Measurements from ENCODE around the gene ASXL2.
"Not testable (repeated sequence)": the region's sequence is repeated elsewhere in the genome, so short reads cannot be mapped to it uniquely, and the experiment has no call there.

Gene ASXL2

DNA sequence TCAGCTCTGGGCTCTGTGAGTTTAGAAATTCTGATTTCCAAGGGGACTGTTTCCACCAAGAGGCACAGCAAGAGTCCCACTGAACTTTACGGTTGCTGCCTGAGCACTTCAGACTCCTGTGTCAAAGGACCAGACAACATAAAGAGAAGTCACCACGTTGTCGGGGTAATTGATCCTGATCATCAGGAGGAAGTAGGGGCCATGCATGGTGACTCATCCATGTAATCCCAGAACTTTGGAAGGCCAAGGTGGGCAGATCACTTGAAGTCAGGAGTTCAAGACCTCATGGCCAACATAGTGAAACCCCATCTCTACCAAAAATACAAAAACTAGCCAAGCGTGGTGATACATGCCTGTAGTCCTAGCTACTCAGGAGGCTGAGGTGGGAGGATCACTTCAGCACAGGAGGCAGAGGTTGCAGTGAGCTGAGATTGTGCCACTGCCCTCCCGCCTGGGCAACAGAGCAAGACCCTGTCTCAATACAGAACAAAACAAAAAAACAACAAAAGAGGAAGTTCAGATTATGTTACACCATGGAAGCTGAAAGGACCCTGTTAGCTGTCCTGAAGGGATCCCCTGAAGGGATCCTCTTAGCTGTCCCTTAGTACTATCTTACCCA, 9.4 kb upstream of the ASXL2 start:
- no peak for DNase-seq

DNA sequence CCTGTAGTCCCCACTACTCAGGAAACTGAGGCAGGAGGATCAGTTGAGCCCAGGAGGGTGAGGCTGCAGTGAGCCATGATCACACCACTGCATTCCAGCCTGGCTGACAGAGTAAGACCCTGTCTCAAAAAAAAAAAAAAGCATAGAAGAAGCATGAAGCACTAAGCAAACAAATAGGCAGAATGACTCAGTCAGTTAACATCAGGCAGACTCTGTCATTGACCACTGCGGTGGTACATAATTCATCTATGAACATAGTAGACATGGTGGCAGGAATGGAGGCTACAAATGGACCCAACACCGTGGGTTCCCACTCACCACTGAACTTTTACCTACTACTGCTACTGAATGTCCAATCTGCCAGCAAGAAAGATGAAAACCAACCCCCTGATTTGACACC, 7.6 kb upstream of the ASXL2 start:
- no peak for DNase-seq

DNA sequence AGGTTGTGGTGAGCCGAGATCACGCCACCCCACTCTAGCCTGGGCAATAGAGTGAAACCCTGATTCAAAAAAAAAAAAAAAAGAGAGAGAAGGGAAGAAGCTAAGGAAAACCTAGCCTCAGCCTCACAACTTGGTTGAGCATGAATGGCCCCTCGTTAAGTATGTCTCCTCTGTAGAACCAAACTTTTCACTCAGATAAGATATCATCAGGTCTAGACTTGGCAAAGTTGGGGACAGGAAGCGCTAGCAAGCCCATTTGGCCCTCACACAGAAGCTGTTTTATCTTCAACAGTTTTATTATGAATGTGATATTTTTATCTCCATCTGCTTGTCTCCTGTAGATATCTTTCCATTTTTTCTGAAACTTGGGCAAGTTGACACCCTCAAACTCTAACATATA, 3.5 kb upstream of the ASXL2 start:
- DNase-seq = no peak

DNA sequence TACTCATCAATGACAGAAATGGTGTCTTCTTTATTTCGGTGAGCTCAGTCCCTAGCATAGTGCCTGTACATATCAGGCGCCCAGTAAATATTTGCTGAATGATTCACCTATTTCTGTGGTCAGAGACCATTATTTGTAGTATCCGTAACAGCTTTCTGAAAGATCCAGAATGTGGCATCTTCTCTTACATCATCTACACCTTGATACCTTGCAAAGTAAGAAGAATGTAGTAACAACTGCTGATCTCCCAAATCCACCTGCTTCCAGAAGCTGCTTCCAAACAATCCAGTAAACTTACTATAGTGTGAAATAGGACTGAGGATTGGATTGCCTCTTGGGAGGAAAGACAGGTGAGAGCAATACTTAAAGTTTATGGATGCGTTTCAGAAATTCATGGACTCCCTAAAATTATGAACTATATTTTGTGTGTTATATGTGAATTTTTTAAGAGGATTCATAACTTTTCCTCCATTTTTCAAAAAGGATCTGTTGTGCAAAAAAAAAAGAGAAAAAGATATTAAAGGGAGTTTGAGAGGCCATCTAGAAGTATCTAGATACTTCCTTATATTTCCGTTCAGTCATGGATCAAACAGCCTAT, 945 bp upstream of the ASXL2 start:
- no peak for DNase-seq

DNA sequence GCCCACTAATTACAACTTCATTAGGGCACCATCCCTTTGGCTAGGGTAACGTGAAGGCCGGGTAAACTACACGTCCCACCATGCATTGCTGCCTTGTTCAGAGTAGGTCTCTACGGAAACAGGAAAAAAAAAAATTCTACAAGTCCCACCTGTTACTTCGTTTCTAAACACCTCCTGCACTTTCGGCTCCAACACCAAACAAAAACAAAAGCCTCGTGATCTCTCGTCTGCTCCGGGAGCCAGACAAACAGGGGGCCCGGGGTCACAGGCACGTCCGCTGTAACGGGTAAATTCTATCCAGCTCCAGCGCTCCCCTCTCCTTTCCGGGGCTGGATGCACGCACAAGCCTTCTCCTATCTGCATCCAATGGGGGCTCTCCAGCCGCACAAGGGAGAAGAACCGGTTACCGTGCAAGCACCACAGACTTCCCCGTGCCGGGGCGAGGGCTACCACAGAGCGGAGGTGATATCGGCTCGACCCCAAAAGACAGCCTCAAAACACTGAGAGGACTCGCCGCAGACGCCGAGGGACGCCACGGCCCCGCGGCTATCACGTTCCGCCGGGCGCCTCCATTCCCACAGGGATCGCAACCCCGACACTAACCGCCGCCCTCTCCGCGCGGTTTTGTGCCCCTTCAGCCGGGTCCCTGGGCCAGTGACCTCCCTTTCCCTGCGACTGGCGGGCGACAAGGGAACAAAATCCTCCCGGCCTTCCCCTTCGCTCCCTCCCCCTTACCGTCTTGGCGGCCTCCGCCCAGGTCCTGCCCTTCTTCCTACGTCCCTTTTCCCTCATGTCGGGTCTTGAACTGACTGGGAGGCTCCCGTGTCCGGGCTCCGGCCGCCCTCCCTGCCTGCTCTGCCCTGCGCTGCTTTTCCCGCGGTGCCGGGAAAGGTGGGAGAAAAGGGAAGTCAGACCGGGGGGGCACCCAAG, 591 bp downstream of the ASXL2 start:
- peak; percentile 71 to 72 for DNase-seq

DNA sequence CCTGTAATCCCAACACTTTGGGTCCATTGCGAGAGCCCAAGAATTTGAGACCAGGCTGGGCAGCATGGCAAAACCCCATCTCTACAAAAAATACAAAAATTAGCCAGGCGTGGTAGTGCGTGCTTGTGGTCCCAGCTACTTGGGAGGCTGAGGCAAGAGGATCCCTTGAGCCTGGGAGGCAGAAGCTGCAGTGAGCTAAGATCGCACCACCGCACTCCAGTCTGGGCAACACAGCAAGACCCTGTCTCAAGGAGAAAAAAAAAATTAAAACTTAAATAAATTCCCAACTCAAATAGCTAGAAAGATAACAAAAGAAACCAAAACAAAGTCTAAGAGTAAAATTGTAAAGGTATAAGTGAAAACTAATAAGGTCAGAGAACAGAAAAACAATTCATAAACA, 6.2 kb downstream of the ASXL2 start:
- DNase-seq = no peak

DNA sequence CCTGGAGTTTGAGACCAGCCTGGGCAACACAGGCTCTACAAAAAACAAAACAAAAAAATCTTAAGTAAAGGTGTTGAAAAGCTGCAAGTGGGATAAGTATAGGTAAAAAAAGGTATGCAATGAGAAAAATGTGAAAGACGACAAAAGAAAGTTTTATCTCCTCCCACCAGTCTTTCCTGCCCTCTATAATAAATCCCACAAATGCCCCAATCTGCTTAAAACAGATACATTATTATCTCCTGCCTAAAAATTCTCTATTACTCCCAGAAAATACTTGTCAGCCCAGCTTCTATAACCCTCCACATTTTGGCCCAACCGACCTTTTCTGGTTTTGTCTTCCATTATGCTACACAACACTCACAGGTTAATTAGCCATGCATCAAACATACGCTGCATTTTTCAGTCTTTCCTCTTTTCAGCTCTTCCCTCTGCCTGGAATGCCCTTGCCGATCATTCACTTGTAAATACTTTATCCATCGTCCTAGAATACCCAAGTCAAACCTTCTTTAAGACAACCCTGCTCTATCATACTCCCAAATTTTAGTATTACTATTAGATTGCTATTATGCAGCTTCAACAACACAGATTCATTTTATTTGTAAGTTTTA, 10.8 kb downstream of the ASXL2 start:
- no peak for DNase-seq

DNA sequence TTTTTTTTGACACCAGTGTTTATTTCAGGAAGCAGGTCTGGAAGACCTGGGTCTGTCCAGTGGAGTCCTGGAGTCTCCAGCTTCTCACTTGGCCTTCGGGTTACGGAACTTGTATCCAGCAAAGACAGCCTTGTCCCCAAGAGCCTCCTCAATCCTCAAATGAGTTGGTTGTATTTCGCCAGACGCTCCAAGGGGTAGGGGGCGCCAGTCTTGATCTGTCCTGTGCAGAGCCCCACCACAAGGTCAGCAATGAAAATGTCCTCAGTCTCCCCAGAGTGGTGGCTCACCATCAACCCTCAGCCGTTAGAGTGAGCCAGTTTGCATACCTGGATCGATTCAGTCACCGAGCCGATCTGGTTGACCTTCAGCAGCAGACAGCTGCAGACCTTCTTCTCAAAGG, 21.9 kb downstream of the ASXL2 start:
- no peak for DNase-seq

DNA sequence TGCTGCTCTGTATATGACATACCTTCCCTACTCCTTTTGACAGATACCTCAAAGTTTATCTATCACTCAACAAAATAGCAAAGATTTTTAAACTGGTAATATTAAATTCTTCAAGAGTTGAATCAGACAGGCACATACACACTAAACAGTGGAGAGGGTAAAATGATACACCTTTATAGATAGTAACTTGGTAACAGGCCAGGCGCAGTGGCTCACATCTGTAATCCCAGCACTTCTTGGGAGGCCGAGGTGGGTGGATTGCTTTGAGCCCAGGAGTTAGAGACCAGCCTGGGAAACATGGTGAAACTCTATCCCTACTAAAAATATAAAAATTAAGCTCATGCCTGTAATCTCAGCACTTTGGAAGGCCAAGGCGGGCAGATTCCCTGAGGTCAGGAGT, 23.2 kb downstream of the ASXL2 start:
- DNase-seq = no peak

DNA sequence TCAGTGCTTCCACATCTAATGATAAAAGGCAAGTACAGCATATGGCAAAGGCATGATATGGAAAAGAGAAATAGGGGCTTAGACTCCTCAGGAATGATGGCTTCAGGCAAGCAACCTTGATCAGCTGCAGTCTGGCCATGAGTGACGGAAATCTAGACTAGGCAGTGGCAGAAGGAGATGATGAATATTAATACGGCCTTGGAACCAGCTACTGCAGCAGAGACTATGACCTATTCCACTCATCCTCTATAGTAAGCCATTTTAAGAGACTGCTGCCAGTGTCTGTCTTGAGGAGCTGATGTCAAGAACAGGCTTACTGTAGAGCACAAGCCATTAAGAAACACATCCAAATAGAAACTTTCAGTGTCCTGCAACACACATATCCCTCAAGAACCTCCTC, 23.7 kb downstream of the ASXL2 start:
- no peak for DNase-seq

DNA sequence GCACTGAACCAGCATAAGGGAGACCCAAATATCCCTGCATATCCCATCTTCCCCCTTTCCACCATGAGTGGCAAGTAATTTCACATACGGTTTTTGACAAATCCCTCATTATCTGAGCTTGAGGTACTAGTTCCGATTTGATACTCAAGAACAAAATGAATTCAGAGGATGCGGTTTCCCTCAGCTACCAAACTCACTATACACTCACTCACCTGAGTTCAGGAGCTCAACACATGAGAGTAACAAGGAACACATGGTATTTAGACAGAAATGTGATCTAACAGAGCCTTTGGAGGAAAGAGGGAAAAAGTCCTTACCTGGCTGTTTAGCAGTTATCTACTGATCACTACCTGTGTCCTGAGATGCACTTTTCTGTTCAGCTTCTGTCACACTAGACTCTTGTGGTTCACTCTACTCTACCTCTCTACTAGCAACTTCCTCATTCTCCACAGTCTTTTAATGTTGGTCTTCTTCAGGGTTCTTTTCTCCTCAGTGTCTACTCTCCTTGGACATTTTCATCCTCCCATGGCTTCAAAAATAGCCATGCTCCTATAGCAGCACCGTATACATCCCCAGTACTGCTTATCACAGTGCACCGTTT, 25.1 kb downstream of the ASXL2 start:
- no peak for DNase-seq

DNA sequence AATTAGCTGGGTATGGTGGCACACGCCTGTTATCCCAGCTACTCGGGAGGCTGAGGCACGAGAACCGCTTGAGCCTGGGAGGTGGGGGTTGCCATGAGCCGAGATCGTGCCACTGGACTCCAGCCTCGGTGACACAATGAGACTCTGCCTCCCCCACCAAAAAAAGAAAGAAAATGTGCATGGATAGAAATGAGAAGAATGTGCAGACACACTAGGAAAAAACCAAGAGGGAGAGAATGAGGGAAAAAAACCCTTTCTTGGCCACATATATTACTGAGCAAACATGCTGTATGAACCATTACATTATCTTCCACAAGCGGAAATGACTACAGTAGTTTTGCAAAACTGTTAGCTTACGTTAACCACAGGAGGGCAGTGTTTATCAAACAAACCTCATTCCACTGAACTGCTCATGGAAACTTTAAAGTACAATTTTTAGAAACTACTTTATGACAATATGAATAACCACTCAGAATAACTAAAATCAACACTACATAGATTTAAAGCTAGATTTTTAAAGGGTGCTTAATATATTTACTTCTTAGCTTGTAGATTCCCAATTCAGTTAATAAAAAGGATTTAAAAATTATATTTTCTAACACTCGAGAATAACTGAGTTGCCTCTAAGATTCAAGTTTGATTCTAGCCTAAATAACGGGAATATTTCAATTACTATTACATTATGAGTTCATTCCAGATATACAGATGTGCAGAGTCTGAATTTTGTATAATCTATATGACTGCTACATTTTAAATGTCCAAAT, 26.4 kb downstream of the ASXL2 start:
- peak; percentile 20 to 53 for DNase-seq

DNA sequence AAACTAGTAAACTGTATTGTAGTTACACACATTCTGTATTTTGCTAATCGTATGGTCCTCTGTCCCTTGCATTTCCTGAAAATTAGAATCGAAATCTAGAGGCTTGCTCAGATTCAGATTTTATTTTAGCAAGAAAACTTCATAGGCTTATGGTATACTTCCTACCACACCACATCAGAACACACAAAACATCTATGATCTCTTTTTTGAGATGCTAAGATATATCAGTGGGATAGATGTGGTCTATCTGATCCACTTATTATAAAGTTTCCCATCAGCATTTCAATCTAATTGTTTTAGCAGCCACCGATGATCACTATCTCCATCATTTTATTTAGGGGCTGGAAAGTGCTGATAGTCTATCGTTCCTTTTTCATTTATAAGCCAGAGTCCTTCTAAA, 27.9 kb downstream of the ASXL2 start:
- not testable (repeated sequence) for DNase-seq

DNA sequence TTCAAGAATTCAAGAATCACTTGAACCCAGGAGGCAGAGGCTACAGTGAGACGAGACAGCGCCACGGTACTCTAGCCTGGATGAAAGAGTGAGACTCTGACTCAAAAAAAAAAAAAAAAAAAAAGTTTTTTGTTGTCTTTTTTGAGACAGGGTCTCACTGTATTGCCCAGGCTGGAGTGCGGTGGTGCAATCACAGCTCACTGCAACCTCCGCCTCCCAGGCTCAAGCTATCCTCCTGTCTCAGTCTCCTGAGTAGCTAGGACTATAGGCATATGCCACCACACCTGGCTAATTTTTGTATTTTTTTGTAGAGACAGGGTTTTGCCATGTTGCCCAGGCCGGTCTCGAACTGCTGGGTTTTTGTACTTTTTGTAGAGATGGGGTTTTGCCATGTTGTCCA, 28.9 kb downstream of the ASXL2 start:
- DNase-seq = not testable (repeated sequence)

DNA sequence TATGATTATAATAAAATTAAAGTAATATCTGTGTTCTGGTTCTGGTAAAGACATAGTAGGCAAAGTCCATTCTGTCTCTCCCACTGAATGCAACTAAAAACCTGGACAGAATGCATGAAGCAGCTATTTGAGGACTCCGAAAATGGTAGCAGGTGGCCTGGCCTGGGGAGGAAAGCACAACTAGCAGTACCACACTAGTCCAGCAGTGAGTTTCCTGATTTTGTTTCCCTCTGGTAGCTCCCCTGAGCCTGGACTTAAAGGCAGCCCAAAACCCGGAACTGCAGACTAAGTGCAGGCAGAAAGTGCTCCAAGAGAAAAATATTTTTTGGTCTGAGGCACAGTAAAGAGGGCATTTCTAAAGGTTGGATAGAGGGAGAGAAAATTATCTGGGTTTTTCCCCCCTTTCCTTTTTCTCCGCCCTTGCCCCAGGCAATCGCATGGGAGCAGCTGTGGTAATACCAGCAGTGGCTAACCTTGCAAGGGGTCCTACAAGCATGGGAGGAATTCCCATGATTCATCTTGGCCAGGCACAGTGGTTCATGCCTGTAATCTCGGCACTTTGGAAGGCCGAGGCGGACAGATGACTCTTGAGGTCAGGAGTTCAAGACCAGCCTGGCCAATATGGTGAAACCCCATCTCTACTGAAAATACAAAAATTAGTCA, 32.3 kb downstream of the ASXL2 start:
- no peak for DNase-seq

DNA sequence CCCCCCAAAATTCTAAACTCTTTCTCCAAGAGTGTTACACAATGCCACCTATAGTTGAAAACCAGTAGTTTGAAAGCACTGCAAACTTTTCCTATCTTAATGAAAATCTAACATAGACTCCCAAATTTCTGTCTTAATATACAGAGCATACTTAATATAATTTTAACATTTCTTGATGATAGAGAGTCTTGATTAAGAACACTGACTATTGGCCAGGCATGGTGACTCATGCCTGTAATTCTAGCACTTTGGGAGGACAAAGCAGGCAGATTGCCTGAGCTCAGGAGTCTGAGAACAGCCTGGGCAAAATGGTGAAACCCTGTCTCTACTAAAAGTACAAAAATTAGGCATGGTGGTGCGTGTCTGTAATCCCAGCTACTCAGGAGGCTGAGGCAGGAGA, 34.2 kb downstream of the ASXL2 start:
- no peak for DNase-seq

DNA sequence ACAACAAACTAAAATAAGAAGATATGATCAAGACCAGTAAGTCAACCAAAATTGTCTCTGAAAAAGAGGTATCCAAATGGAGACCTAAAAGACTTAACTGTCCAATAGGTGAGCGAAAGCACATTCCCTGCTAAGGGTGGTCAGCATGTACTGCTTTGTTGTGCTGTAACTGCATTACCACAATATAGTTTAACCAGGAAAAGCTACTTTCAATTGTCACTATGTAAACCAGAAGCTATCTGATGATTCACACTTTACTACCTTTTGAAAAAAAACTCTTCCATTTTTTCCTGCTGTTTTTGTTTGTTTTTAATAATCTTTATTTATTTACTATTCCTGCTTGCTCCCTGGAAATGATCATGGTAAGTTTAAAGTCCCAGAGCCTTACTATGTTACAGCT, 36.1 kb downstream of the ASXL2 start:
- no peak for DNase-seq

DNA sequence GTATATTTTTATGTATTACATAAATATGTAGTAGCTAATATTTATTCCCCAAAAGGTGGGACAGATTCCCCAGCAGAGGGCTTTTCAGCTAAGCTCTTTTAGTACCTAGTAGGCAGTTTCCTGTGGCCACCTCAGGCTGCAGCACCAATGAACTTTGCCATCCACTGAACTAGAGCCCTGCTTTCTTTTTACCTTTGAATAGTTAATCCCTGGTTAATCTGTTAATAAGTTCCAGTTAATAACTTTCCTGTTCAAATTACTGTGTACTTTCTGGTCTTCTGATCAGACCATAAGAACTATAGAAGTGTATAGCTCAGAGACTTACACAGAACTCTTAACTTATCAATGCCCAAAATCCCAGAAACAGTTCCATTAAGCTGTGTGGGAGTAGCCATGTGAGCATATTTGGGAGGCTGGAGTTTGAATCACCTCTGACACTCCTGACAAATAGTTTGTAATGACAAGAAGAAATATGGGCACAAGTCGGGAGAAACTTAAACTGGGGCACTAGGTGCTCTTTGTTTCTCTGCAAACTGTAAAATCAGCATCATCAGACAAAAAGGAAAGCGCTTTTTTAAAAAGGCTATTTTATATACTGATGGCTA, 40.0 kb downstream of the ASXL2 start:
- DNase-seq = no peak

DNA sequence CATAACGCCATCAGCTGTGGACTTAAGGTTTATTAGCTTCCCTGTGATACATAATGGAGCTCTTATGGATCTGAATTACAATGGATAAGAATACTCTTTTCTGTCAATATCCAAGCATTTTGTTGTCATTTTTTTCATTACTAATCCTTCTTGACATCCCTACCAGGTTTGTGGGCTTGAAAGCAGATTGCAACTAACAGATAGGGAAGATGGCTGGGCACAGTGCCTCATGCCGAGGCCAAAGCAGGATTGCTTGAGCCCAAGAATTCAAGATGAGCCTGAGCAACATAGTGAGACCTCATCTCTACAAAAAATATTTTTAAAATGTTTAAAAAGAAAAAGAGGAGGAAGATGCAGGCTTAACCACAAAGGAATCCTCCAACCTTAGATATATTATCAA, 42.4 kb downstream of the ASXL2 start:
- DNase-seq = no peak

DNA sequence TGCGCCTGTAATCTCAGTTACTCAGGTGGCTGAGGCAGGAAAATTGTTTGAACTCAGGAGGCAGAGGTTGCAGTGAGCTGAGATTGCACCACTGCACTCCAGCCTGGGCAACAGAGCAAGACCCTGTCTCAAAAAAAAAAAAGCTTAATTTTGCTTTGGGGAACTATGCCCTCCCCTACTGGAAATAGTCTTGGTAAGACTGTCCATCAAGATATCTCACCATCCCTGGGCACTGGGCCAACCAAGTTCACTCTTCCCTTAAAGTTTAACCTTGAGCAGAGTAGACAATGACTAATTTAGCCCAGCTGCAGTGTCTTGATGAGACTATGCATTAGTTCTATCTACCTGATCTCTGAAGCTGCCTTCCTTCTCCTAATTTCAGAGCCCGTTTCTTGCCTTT, 44.7 kb downstream of the ASXL2 start:
- no peak for DNase-seq

DNA sequence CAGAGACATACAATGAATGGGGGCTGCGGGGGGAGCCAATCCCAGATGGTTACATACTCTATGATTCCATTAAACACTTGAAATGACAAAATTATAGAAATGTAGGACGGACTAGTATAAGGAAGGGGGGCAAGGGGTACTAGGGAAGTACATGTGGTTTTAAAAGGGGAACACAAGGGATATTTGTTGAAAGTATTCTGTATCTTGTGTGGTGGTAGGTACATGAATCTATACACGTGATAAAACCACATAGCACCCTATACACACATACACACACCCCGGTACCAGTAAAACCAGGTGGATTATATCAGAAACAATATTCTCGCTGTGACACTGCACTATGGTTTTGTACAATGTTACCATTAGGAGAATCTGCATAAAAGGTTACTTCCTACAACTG, 45.4 kb downstream of the ASXL2 start:
- DNase-seq = no peak
